Activated CD8-positive, alpha-beta T cell treated with anti-CD3 and anti-CD28 coated beads for 36 hours (primary cell): ENCODE results near the gene ELMOD2. TPM values are rescaled to one million over a fixed set of nuclear protein-coding genes. Genes with fewer than 3 reads are reported as not detected.

Experiments used
- ATAC-seq: fragments of 200-7000 bp; cut with Tn5 transposase; one replicate; pipeline ENCODE4 v1.10.0; 2021; ENCODE audit warnings: mild to moderate bottlenecking, moderate library complexity
- CTCF ChIA-PET: fragments of 350-600 bp; sonication (Branson Sonifier 250); formaldehyde crosslinking; loops from one replicate; lab custom pipeline; 2021; ENCODE audit warnings: antibody characterized with exemption; lab: Charles Lee
- POLR2A ChIA-PET: fragments of 350-600 bp; sonication (Branson Sonifier 250); formaldehyde crosslinking; loops from one replicate; lab custom pipeline; 2021; ENCODE audit warnings: antibody characterized with exemption; lab: Charles Lee
- DNase-seq: peaks from one replicate; pipeline ENCODE4 v3.0.0-alpha.2; 2020
- H3K27ac Mint-ChIP-seq: one replicate; pipeline ENCODE4 v1.8.0; 2021; ENCODE audit warnings: mild to moderate bottlenecking, mixed read lengths
- H3K27me3 Mint-ChIP-seq: one replicate; pipeline ENCODE4 v1.8.0; 2021; ENCODE audit warnings: mixed read lengths
- H3K36me3 Mint-ChIP-seq: one replicate; pipeline ENCODE4 v1.8.0; 2021; ENCODE audit warnings: low read depth, mixed read lengths
- H3K4me1 Mint-ChIP-seq: one replicate; pipeline ENCODE4 v1.8.0; 2021; ENCODE audit warnings: low read depth, mixed read lengths
- H3K4me3 Mint-ChIP-seq: one replicate; pipeline ENCODE4 v1.8.0; 2021; ENCODE audit warnings: mild to moderate bottlenecking, moderate library complexity, mixed read lengths
- H3K9me3 Mint-ChIP-seq: one replicate; pipeline ENCODE4 v1.8.0; 2021; ENCODE audit warnings: mixed read lengths
- intact Hi-C: fragments of 100-400 bp; cut with micrococcal nuclease; formaldehyde crosslinking; loops from one replicate; pipeline ENCODE4 v1.10.0; 2022
- total RNA-seq, 2 experiments: library from RNA; stranded (reverse); gene quantifications; one replicate each; pipeline ENCODE4 v1.2.3, GENCODE V29; 2021
- TF ChIP-seq, protein P1 (sequence below): fragments of 200-600 bp; IDR thresholded peaks from one replicate; pipeline ENCODE4 v1.8.0; 2022; ENCODE audit warnings: antibody characterized with exemption, mild to moderate bottlenecking

Gene ELMOD2
- total RNA-seq, 2 experiments from 2014 or later: 11.9 to 15.8 TPM

GRCh38 chr4:140575489-140575888, 51.5 kb downstream of the ELMOD2 start:
- H3K4me1 Mint-ChIP-seq: no peaks in the 10 kb centered on the region
- H3K9me3 Mint-ChIP-seq: peaks cover 11% of the 10 kb centered on the region
- ChIA-PET CTCF (no interaction called here), POLR2A (no interaction called here)
- ATAC-seq: no peak
- TF ChIP-seq, protein P1, sequence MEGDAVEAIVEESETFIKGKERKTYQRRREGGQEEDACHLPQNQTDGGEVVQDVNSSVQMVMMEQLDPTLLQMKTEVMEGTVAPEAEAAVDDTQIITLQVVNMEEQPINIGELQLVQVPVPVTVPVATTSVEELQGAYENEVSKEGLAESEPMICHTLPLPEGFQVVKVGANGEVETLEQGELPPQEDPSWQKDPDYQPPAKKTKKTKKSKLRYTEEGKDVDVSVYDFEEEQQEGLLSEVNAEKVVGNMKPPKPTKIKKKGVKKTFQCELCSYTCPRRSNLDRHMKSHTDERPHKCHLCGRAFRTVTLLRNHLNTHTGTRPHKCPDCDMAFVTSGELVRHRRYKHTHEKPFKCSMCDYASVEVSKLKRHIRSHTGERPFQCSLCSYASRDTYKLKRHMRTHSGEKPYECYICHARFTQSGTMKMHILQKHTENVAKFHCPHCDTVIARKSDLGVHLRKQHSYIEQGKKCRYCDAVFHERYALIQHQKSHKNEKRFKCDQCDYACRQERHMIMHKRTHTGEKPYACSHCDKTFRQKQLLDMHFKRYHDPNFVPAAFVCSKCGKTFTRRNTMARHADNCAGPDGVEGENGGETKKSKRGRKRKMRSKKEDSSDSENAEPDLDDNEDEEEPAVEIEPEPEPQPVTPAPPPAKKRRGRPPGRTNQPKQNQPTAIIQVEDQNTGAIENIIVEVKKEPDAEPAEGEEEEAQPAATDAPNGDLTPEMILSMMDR: no peak
- DNase-seq: no peak
- H3K4me3 Mint-ChIP-seq: no peak overlapping the region
- H3K36me3 Mint-ChIP-seq: peaks cover 2% of the 10 kb centered on the region
- no peak overlapping the region for H3K27ac Mint-ChIP-seq
- peaks cover 64% of the 10 kb centered on the region for H3K27me3 Mint-ChIP-seq
- intact Hi-C loops: no loop called here

GRCh38 chr4:140579278-140579677, 55.3 kb downstream of the ELMOD2 start:
- TF ChIP-seq, protein P1: no peak
- Mint-ChIP-seq H3K36me3 (no peaks in the 10 kb centered on the region), H3K27ac (no peak overlapping the region), H3K4me1 (no peaks in the 10 kb centered on the region), H3K9me3 (no peaks in the 10 kb centered on the region), H3K4me3 (no peak overlapping the region), H3K27me3 (peaks cover 47% of the 10 kb centered on the region)
- CTCF ChIA-PET: interaction anchor here (1.7 kb wide), 1 partner anchor 18 kb away, joined by 4 read pairs; no protein-coding TSS in a partner anchor
- no peak for DNase-seq
- intact Hi-C loops: no loop called here
- ATAC-seq: no peak
- POLR2A ChIA-PET: no interaction called here

GRCh38 chr4:140581078-140581477, 57.1 kb downstream of the ELMOD2 start:
- TF ChIP-seq, protein P1: no peak
- Mint-ChIP-seq H3K9me3 (no peaks in the 10 kb centered on the region), H3K4me1 (no peaks in the 10 kb centered on the region), H3K27ac (no peak overlapping the region), H3K36me3 (no peaks in the 10 kb centered on the region), H3K4me3 (no peak overlapping the region), H3K27me3 (peaks cover 37% of the 10 kb centered on the region)
- DNase-seq: no peak
- POLR2A ChIA-PET: no interaction called here
- ATAC-seq: no peak
- CTCF ChIA-PET: interaction anchor here (1.3 kb wide), 1 partner anchor 13 kb away, joined by 3 read pairs; no protein-coding TSS in a partner anchor
- intact Hi-C loops: no loop called here

DNA sequence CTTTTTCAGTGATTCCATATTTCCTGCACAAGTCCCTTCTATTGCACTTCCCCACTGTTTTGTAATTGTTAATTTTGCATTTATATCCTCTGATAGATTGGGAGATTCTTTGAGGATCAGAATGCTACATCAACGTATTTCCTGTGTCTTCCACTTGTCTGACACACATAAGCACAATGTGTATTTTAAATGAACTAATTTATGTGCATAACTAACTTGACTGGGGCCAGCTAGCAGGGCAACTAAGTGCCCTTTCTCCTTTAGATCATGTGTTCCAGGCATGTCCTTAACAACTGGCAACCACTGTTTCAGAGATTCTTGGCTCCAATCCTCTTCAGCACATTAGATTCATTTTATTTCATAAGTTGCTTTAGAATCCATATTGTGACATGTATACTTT, 60.5 kb downstream of the ELMOD2 start:
- CTCF ChIA-PET: no interaction called here
- Mint-ChIP-seq H3K9me3 (no peaks in the 10 kb centered on the region), H3K27ac (no peak overlapping the region), H3K27me3 (peaks cover 10% of the 10 kb centered on the region), H3K4me3 (no peak overlapping the region), H3K4me1 (no peaks in the 10 kb centered on the region), H3K36me3 (no peaks in the 10 kb centered on the region)
- TF ChIP-seq, protein P1: no peak
- intact Hi-C loops: no loop called here
- POLR2A ChIA-PET: no interaction called here
- no peak for DNase-seq
- no peak for ATAC-seq

GRCh38 chr4:140595065-140595464, 71.1 kb downstream of the ELMOD2 start:
- ChIA-PET CTCF (no interaction called here), POLR2A (no interaction called here)
- TF ChIP-seq, protein P1: no peak
- H3K27me3 Mint-ChIP-seq: peaks cover 23% of the 10 kb centered on the region
- no peak overlapping the region for H3K4me3 Mint-ChIP-seq
- intact Hi-C loops: no loop called here
- no peaks in the 10 kb centered on the region for H3K36me3 Mint-ChIP-seq
- no peaks in the 10 kb centered on the region for H3K4me1 Mint-ChIP-seq
- no peaks in the 10 kb centered on the region for H3K9me3 Mint-ChIP-seq
- no peak for ATAC-seq
- no peak for DNase-seq
- H3K27ac Mint-ChIP-seq: no peak overlapping the region
